HG02981 (cell line): Measurements from ENCODE around the gene STIMATE.

Source experiments
- ATAC-seq: cut with Tn5 transposase; IDR thresholded peaks from one replicate; pipeline ENCODE4 v1.9.1; 2021; ENCODE audit warnings: mild to moderate bottlenecking, moderate library complexity; ENCODE audit not compliant: unreplicated experiment

Gene STIMATE

DNA sequence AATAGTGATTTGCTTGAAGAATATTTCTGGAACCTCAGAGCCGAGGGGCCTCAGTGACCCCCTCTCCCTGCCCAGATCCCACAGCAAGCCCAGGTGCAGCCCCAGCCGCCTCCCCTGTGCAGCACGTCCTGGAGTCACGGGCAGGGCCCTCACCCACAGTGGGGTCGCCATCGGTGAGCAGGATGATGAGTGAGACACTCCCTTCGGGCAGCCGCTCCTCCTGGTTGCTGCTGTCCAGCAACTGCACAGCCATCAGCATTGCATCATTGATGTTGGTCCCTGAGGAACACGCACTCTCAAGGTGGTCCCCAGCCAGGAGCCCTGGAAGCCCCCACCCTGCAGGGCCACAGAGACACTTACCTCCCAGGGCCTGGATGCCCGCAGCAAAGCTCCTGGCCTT, 73.3 kb downstream of the STIMATE start:
- ATAC-seq = no peak

GRCh38 chr3:52822363-52822762, 75.0 kb downstream of the STIMATE start:
- no peak for ATAC-seq

- ATAC-seq = no peak
Observed at GRCh38 chr3:52820736-52821135, 76.6 kb downstream of the STIMATE start.

DNA sequence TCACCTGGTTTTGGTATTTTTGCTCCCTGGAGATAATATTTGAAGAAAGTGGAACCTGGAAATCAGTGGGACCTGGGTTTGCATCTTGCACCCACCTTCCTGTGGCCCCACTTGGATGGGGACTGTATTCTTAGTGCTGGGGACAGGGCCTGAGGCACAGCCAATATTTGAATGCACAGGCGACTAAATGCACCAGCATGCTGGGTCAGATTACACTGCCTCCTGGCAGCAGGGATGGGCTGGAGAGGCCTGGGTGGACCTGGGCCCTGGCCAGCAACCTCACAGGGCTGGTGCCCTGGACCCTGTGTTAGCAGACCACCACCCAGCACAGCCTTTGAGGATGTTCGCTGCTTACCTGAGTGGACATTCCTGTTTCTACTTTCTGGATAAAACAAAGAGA, 77.4 kb downstream of the STIMATE start:
- no peak for ATAC-seq

DNA sequence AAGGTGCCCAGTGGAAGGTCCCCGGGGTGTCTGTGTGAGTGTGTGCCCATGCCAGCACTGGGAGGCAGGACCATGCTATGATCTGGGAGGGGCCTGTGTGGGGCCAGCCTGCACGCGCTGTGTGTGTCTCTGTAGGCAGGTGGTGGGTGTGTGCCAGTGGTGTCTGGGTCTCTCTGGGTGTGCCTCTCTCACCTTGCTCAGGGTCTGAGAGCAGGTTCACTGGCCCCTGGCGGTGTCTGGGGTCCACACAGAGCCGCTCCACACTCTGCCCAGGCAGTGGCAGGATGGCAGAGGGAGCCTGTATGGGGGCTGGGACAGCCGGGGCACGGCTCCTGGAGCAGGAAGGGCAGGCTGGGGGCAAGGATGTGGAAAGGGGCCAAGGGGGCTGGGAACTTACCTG, 79.5 kb downstream of the STIMATE start:
- no peak for ATAC-seq

- ATAC-seq = no peak
Observed at GRCh38 chr3:52817221-52817620, 80.1 kb downstream of the STIMATE start.

DNA sequence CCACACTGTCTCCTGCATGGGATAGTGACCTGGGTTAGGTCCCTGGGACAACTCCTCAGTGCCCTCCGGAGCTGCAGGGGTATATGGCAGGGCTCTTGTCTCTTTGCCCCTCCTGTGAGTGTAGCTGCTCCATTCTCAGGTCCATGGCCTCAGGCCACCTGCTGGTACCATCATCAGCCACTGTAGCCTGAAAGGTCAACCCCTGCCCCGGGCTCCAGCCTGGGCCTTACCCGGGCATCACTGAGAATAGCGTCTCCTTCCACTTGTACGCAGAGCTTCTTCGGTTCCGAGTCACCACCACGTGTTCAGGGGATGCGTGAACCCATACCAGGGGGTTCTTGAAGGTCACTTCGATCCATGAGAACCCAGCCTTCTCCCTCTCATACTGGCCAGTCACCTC, 80.7 kb downstream of the STIMATE start:
- ATAC-seq = no peak

GRCh38 chr3:52816199-52816598, 81.1 kb downstream of the STIMATE start:
- no peak for ATAC-seq

GRCh38 chr3:52813810-52814209, 83.5 kb downstream of the STIMATE start:
- ATAC-seq = no peak

DNA sequence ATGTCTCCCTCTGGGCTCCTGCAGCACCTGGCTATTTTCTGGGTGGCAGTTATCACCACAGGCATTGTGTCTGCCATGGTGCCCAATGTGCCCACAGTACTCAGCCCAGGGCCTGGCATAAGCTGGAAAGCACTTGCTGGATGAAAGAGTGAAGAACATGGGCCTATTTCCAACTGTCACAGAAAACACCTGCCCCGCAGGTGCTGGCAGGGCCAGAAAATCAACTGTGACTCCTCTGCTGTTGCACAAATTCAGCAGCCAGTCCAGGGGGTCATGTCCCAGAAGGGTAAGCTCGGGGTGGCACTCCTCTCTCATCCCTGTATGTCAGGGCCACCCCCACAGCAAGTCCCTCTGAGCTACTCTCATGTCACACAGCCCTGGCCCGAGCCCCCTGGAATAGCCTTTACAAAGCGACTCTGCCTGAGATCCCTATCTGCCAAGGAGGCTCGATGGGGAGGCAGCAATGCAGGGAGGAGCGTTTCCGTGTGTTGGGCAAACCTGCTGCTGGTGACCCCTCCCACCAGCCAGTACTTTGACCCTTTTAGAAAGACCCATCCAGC, 85.8 kb downstream of the STIMATE start:
- ATAC-seq = no peak

GRCh38 chr3:52810923-52811322, 86.4 kb downstream of the STIMATE start:
- no peak for ATAC-seq

DNA sequence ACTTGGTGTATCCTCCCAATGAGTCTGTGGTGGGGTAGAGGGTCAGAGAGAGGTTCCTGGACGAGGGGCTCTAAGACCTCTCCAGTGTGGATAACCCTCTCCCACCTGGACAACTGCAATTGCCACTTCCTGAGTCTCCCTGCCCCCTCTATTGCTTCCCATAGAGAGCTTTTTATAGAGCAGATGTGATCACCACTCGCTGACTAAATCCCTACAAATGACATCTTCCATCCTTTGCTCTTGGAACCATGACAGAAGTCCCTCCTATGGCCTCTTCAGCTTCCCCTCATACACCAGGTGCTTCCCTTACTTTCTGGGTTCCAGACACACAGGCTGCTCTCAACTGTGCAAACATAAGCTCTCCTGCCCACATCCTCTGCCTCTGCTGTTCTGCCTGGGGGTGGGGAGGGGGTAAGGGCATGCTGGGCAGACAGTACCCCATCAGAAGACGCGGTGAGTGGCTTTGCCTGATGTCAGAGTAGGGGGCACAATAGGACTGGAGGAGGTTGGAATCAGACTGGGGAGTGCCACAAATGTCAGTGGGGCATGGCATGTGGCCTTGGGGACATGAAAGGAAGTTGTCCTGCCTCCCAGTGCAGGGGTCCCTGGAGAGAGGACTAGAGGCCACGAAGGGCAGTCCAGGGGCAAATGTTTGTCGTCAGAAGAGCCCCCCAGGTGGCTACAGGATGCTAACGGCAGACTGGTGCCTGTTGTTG, 87.5 kb downstream of the STIMATE start:
- no peak for ATAC-seq

GRCh38 chr3:52809149-52809548, 88.2 kb downstream of the STIMATE start:
- ATAC-seq = no peak

DNA sequence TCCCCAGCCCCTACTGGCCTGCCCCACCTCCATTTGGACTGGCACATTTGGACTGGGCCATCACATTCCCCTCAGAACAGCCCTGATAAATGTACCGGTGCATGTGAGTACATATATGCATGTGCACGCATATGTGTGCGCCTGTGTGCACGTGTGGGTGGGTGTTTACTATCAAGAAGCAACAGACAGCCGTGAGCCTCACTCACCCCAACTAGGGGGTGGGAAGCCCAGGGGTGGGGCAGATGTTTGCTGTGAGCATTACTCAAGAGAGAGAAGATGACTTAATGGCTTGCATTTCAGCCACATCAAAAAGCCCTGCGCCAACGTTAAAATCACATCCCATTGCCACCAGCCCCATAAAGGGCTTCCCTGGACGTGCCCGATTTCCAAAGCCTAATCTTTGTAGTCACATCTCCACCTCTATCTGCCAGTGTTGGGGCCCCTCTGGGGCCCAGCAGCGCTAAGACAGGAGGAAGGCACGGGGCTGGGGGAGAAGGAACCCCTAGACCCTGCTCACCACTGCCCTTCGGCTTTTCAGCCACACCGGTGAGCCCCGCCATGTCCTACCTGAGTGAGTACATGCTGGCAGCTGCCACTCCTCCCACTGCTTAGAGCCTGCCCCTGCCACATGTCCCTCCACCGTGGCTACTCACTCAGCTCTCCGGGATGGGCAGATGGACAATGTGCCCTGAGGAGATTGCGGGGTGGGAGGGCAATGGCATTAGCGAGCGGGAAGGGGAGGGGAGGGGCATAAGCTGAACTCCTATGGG, 91.9 kb downstream of the STIMATE start:
- no peak for ATAC-seq

DNA sequence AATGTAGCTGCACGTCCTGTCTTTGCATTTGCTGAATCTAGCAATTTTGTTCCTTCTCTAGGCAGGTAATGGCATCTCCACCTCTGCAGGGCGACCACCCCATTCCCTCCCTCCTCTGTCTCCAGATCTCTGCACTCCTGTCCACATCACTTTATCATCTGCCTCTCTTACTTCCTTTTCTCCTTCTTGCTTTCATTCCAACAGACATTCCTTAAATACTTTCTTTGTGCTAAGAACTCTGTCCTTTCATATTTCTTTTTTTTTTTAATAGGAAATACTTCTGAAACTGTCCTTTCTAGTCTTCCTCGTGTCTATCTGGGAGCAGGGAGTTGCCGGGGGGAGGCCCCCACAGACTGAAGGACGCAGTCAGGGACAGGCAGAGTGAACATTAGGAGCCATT, 95.5 kb downstream of the STIMATE start:
- no peak for ATAC-seq

GRCh38 chr3:52800079-52800478, 97.3 kb downstream of the STIMATE start:
- ATAC-seq = no peak

- ATAC-seq = no peak
Observed at GRCh38 chr3:52798978-52799476, 98.3 kb downstream of the STIMATE start.

DNA sequence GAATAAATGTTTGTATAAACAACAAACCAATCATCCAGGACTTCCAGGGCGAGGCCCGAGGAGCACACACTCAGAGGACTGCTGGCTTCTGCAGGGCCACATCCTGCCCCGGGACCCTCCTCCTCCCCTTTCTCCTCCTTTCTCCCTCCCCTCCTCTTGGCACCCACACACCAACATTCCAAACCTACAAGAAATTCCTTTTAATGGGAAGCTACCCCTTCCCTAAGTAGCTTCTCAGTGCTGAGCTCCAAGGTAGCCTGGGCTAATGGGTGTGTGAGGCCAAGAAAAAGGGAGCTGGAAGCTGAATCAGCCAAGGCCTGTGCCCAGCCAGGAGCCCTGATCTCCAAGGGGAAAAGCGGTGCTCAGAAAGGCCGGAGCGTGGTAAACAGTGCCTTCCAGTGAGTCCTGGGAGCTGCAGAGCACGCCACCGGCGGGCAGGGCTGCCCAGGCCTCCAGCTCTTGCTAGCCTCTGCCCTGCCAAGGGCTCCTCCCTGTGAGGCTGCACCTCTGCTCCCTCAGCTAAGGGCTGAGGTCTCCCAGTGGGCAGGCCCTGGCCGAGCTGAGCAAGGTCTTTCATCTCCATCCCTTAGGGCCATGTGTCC, 98.9 kb downstream of the STIMATE start:
- no peak for ATAC-seq

GRCh38 chr3:52796411-52796810, 100.9 kb downstream of the STIMATE start:
- ATAC-seq = no peak

- no peak for ATAC-seq
Observed at GRCh38 chr3:52795298-52795900, 101.9 kb downstream of the STIMATE start.

DNA sequence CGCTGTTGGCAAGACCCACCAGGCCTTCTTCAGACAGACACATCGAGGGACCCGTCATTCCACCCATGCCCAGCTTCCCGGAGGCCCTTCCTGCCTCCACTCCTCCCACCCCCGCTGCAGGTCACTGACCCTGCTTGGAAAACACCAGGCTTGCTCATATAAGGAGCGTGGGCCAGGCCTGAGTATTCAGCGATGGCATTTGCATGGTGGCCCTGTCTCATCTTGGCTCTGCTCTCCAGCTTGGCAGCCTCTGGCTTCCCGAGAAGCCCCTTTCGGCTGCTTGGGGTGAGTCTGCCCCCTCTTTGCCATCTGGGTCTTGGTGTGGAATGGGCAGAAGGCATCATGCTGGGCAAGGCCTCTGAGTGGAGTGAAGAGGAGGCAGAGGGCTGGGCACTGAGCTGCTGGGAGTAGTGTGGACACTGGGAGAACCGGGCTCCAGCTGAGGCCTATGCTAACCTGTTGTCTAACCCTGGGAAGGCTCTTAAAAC, 102.7 kb downstream of the STIMATE start, which contains the start of gene ITIH3:
Gene ITIH3, plus strand, starts transcription at position 185 of the 488 bp plus-strand sequence. Its CDS starts 8 bp downstream, at position 193.
- ATAC-seq = no peak
